Measurements from ENCODE around the gene MCRIP1. TPM values are rescaled to one million over a fixed set of nuclear protein-coding genes. Genes with fewer than 3 reads are reported as not detected.

The MCRIP1 gene
- total and polyA plus RNA-seq, 7 donors: 37.0 to 129 (median 116) TPM

GRCh38 chr17:81802048-81802758, 30.9 kb downstream of the MCRIP1 start:
- 76 to 82% methylated on average over 9 of the region's 9 CpGs for WGBS, 2 donors
- TF ChIP-seq CTCF (IDR thresholded peaks at IDR 0.05) (no peak), POLR2AphosphoS5 (IDR thresholded peaks at IDR 0.05) (no peak), POLR2A (IDR thresholded peaks at IDR 0.05) (no peak), EP300 (IDR thresholded peaks at IDR 0.05) (no peak)
- no peak overlapping the region for H3K4me3 ChIP-seq
- peaks cover 0 to 20% (median 16%) of the 10 kb centered on the region in 4 donors for H3K4me1 ChIP-seq
- no peaks in the 10 kb centered on the region for H3K9me3 ChIP-seq
- DNase-seq: no peak
- H3K36me3 ChIP-seq: no peaks in the 10 kb centered on the region
- intact Hi-C loops (cut with DNase I): no loop called here
- peaks cover 30 to 71% (median 64%) of the 10 kb centered on the region in 3 donors for H3K27me3 ChIP-seq
- no peak overlapping the region for H3K27ac ChIP-seq

- intact Hi-C loops (cut with DNase I): no loop called here
- no peaks in the 10 kb centered on the region for H3K9me3 ChIP-seq
- H3K4me3 ChIP-seq: no peak overlapping the region
- TF ChIP-seq POLR2A (IDR thresholded peaks at IDR 0.05) (no peak), POLR2AphosphoS5 (IDR thresholded peaks at IDR 0.05) (no peak), EP300 (IDR thresholded peaks at IDR 0.05) (no peak), CTCF (IDR thresholded peaks at IDR 0.05) (no peak)
- H3K36me3 ChIP-seq: no peaks in the 10 kb centered on the region
- H3K27ac ChIP-seq: no peak overlapping the region
- DNase-seq: no peak
- H3K27me3 ChIP-seq: peaks cover 30 to 62% (median 55%) of the 10 kb centered on the region in 3 donors
- 84 to 89% methylated on average over 9 of the region's 9 CpGs for WGBS, 2 donors
- peaks cover 0 to 20% (median 16%) of the 10 kb centered on the region in 4 donors for H3K4me1 ChIP-seq
Observed at GRCh38 chr17:81801327-81801726, 31.8 kb downstream of the MCRIP1 start.

GRCh38 chr17:81794509-81794908, 38.6 kb downstream of the MCRIP1 start:
- Histone ChIP-seq H3K4me1 (no peaks in the 10 kb centered on the region), H3K9me3 (no peaks in the 10 kb centered on the region), H3K27me3 (peaks cover 0 to 34% (median 15%) of the 10 kb centered on the region in 3 donors), H3K36me3 (no peaks in the 10 kb centered on the region), H3K4me3 (no peak overlapping the region), H3K27ac (no peak overlapping the region)
- TF ChIP-seq POLR2AphosphoS5 (IDR thresholded peaks at IDR 0.05) (no peak), POLR2A (IDR thresholded peaks at IDR 0.05) (no peak), CTCF (IDR thresholded peaks at IDR 0.05) (no peak), EP300 (IDR thresholded peaks at IDR 0.05) (no peak)
- 9 to 42% methylated on average over 8 of the region's 8 CpGs for WGBS, 2 donors
- no peak for DNase-seq
- intact Hi-C loops (cut with DNase I): no loop called here

- 68 to 91% methylated on average over 3 of the region's 3 CpGs for WGBS, 2 donors
- H3K4me3 ChIP-seq: no peak overlapping the region
- H3K36me3 ChIP-seq: no peaks in the 10 kb centered on the region
- TF ChIP-seq EP300 (IDR thresholded peaks at IDR 0.05): no peak
- TF ChIP-seq POLR2AphosphoS5 (IDR thresholded peaks at IDR 0.05): no peak
- TF ChIP-seq POLR2A (IDR thresholded peaks at IDR 0.05): no peak
- TF ChIP-seq CTCF (IDR thresholded peaks at IDR 0.05): no peak
- no peak overlapping the region for H3K27ac ChIP-seq
- DNase-seq: no peak
- H3K9me3 ChIP-seq: no peaks in the 10 kb centered on the region
- peaks cover 0 to 34% (median 15%) of the 10 kb centered on the region in 3 donors for H3K27me3 ChIP-seq
- no peaks in the 10 kb centered on the region for H3K4me1 ChIP-seq
- intact Hi-C loops (cut with DNase I): no loop called here
Observed at GRCh38 chr17:81794074-81794476, 39.0 kb downstream of the MCRIP1 start.
